ENCODE data around the gene NCOA6. TPM values are rescaled to one million over a fixed set of nuclear protein-coding genes. Genes with fewer than 3 reads are reported as not detected.

Gene NCOA6
- total RNA-seq, 1 donor: 11.3 TPM

GRCh38 chr20:34831936-34832335, 6.5 kb upstream of the NCOA6 start:
- no peak for DNase-seq (ENCODE audit: low read depth)
- no peak for TF ChIP-seq CTCF (IDR thresholded peaks at IDR 0.05; ENCODE audit: insufficient read depth, low read length)
- no peak overlapping the region for H3K4me3 ChIP-seq (ENCODE audit: low read depth, low read length)

- TF ChIP-seq CTCF (IDR thresholded peaks at IDR 0.05; ENCODE audit: insufficient read depth, low read length): no peak
- no peak overlapping the region for H3K4me3 ChIP-seq (ENCODE audit: low read depth, low read length)
- DNase-seq (ENCODE audit: low read depth): no peak
Measured at GRCh38 chr20:34829191-34829590, 3.7 kb upstream of the NCOA6 start.

GRCh38 chr20:34824806-34825529, 483 bp downstream of the NCOA6 start:
- peak overlapping the region; percentile 100 for H3K4me3 ChIP-seq (ENCODE audit: low read depth, low read length)
- peak; percentile 16 for DNase-seq (ENCODE audit: low read depth)
- TF ChIP-seq CTCF (IDR thresholded peaks at IDR 0.05; ENCODE audit: insufficient read depth, low read length): no peak

GRCh38 chr20:34824452-34824805, 1.0 kb downstream of the NCOA6 start:
- TF ChIP-seq CTCF (IDR thresholded peaks at IDR 0.05; ENCODE audit: insufficient read depth, low read length): no peak
- H3K4me3 ChIP-seq (ENCODE audit: low read depth, low read length): peak overlapping the region; percentile 100
- peak; percentile 48 for DNase-seq (ENCODE audit: low read depth)

- peak overlapping the region; percentile 100 for H3K4me3 ChIP-seq (ENCODE audit: low read depth, low read length)
- no peak for TF ChIP-seq CTCF (IDR thresholded peaks at IDR 0.05; ENCODE audit: insufficient read depth, low read length)
- peak; percentile 7 for DNase-seq (ENCODE audit: low read depth)
Measured at GRCh38 chr20:34824026-34824425, 1.4 kb downstream of the NCOA6 start.

GRCh38 chr20:34820805-34821578, 4.5 kb downstream of the NCOA6 start:
- no peak overlapping the region for H3K4me3 ChIP-seq (ENCODE audit: low read depth, low read length)
- no peak for TF ChIP-seq CTCF (IDR thresholded peaks at IDR 0.05; ENCODE audit: insufficient read depth, low read length)
- DNase-seq (ENCODE audit: low read depth): no peak
